NCI-H748 treated with DMSO at 0.1 percent for 48 hours (cell line): ENCODE results near the gene DLL3.

Source experiments
- DNase-seq: peaks from one replicate; lab custom pipeline; 2025; lab: John Stamatoyannopoulos, UW

Gene DLL3

GRCh38 chr19:39555883-39556282, 57.1 kb downstream of the DLL3 start:
- no peak for DNase-seq
